Gastroesophageal sphincter (tissue), 4 donors: ENCODE data around the gene CSPG5. TPM values are rescaled to one million over a fixed set of nuclear protein-coding genes. Genes with fewer than 3 reads are reported as not detected.
A peak's percentile ranks its signal among the peaks of the same experiment; 100 is the strongest.

Source experiments
- ATAC-seq: fragments of 150-250 bp; one replicate; pipeline ENCODE4 v1.9.1; 2016; ENCODE audit warnings: mild to moderate bottlenecking, moderate library complexity
- H3K27ac ChIP-seq, 4 donors: fragments of 200-600 bp; sonication (generic) in 3 of 4; 1 replicate in 3 of 4; 2 replicates in 1 of 4; pipeline ENCODE4 v1.5.1; 2016 to 2019
- H3K27me3 ChIP-seq: fragments of 200-600 bp; sonication (generic); one replicate; pipeline ENCODE4 v1.5.1; 2019
- H3K36me3 ChIP-seq, 2 donors: fragments of 200-600 bp; sonication (generic); one replicate each; pipeline ENCODE4 v1.5.1; 2019; ENCODE audit warnings: control low read depth in 1 of 2
- H3K4me1 ChIP-seq, 3 donors: fragments of 200-600 bp; sonication (generic); 1 replicate in 2 of 3; 2 replicates in 1 of 3; pipeline ENCODE4 v1.5.1; 2016 to 2019; ENCODE audit warnings: control low read depth in 2 of 3
- H3K4me3 ChIP-seq, 2 donors: fragments of 200-600 bp; sonication (generic); one replicate each; pipeline ENCODE4 v1.5.1; 2019; ENCODE audit warnings: mild to moderate bottlenecking in 1 of 2, moderate library complexity in 1 of 2
- H3K9me3 ChIP-seq, 3 donors: fragments of 200-600 bp; sonication (generic); one replicate each; pipeline ENCODE4 v1.5.1; 2017 to 2019; ENCODE audit warnings: control low read depth in 2 of 3
- EP300 ChIP-seq: sonication (generic); formaldehyde crosslinking; IDR thresholded peaks from one replicate; pipeline ENCODE4 v1.6.1; 2017; ENCODE audit warnings: antibody characterized with exemption, mild to moderate bottlenecking
- POLR2A ChIP-seq, 2 donors: fragments of 450-650 bp; IDR thresholded peaks; one replicate each; pipeline ENCODE4 v1.6.1; 2017; ENCODE audit warnings: antibody characterized with exemption in 2 of 2, mild to moderate bottlenecking in 2 of 2, moderate library complexity in 1 of 2
- POLR2AphosphoS5 ChIP-seq: sonication (generic); formaldehyde crosslinking; IDR thresholded peaks from one replicate; pipeline ENCODE4 v1.6.1; 2017; ENCODE audit warnings: antibody characterized with exemption
- WGBS, 2 donors: methylation state at CpG; one replicate each; pipeline ENCODE4 v1.1.5; 2018; ENCODE audit warnings: low coverage in 1 of 2; 5-methylcytosine and 5-hydroxymethylcytosine counted together
- small RNA-seq, 4 donors: library from RNA; depleted of rRNA; stranded (forward); fragments of <200 nt; gene quantifications; one replicate each; pipeline ENCODE3, GENCODE V24; 2016
- total RNA-seq, 4 donors: library from RNA; depleted of rRNA; stranded (reverse); fragments of >200 nt; gene quantifications; one replicate each; pipeline ENCODE4 v1.1.0, GENCODE V29; 2016
- TF ChIP-seq, protein P1 (sequence below), 4 experiments: fragments of 200-600 bp in 2 of 4; fragments of 450-650 bp in 2 of 4; sonication (generic) in 1 of 4; IDR thresholded peaks; one replicate each; pipeline ENCODE4 v1.5.1; 2017 to 2019; ENCODE audit warnings: antibody characterized with exemption in 4 of 4, mild to moderate bottlenecking in 2 of 4, moderate library complexity in 2 of 4

CSPG5 gene
- total RNA-seq, 4 donors from 2014 or later, result 0.27 to 1.0 (median 0.30) TPM; not detected in 1

DNA sequence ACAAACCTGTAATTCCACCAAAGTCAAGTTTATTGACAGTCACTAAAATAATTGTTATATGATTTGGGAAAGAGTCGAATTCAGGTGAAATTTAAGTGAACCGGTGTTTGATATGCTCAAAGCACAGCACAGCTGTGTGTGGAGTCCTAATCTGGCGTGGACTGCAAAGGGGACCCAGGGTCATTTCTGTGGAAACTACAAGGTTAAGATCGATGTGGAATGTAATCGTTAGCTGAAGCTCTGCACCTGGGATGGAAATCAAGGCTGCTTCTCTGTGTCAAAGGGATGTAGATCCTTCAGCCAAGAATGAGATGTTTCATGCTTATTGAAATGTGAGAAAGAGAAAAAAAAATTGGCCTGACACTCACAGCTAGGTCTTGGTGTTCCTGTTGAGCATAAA is 63.6 kb downstream of the CSPG5 start:
- no peaks in the 10 kb centered on the region for H3K27me3 ChIP-seq
- TF ChIP-seq EP300, result no peak
- TF ChIP-seq, protein P1, sequence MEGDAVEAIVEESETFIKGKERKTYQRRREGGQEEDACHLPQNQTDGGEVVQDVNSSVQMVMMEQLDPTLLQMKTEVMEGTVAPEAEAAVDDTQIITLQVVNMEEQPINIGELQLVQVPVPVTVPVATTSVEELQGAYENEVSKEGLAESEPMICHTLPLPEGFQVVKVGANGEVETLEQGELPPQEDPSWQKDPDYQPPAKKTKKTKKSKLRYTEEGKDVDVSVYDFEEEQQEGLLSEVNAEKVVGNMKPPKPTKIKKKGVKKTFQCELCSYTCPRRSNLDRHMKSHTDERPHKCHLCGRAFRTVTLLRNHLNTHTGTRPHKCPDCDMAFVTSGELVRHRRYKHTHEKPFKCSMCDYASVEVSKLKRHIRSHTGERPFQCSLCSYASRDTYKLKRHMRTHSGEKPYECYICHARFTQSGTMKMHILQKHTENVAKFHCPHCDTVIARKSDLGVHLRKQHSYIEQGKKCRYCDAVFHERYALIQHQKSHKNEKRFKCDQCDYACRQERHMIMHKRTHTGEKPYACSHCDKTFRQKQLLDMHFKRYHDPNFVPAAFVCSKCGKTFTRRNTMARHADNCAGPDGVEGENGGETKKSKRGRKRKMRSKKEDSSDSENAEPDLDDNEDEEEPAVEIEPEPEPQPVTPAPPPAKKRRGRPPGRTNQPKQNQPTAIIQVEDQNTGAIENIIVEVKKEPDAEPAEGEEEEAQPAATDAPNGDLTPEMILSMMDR (IDR thresholded peaks at IDR 0.05), result no peak
- no peak for TF ChIP-seq POLR2A (IDR thresholded peaks at IDR 0.05)
- TF ChIP-seq POLR2AphosphoS5, result no peak
- H3K4me1 ChIP-seq, result peaks cover 0 to 24% (median 8%) of the 10 kb centered on the region in 3 donors
- H3K9me3 ChIP-seq, result no peaks in the 10 kb centered on the region
- no peak for ATAC-seq
- peaks cover 0 to 9% of the 10 kb centered on the region in 2 donors for H3K36me3 ChIP-seq
- no peak overlapping the region for H3K4me3 ChIP-seq
- 36 to 43% methylated on average over 5 of the region's 5 CpGs for WGBS, 2 donors
- H3K27ac ChIP-seq, result no peak overlapping the region

DNA sequence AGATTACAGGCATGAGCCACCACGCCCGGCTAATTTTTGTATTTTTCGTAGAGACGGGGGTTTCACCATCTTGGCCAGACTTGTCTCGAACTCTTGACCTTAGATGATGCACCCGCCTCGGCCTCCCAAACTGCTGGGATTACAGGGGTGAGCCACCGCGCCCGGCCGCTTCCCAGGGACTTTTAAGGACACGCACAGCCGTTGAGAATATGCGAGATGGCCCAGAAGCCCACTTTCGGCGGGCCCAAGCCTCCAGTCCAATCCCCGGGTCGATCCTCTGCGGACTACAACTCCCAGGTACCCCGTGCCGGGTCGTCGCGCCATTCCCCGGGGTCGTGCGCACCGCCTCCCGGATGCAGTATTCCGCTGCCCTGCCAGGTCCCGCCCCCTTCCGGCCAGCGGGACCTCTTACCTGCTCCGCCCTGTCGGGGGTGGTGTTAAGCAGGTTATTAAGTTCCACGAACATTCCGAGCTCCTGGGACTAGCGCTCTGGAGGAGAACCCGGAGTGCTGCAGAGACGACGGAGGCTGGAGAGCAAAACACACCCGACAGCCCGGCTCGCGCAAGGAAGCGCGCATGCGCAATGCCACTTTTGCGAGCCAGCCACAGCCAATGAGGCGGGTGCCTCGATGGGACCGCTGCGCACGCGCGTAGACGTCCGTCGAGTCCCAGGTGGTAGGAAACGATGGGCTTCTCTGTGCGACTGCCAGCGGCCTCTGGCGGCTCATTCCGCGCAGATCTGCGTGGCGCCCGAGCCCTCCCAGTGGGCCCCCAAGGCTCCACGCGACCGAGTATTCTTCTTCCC is 65.3 kb downstream of the CSPG5 start, which contains the start of gene ELP6:
Gene ELP6, minus strand, starts transcription at position 588 of the 805 bp plus-strand sequence. Its CDS starts 122 bp downstream, at position 466.
- 0% methylated on average over 3 to 8 of the region's 71 CpGs for WGBS, 2 donors
- peak; percentile 99 for ATAC-seq
- Histone ChIP-seq H3K27me3 (no peaks in the 10 kb centered on the region), H3K4me3 (peak within 1 kb of the TSS; percentile 66 to 76), H3K36me3 (peaks cover 0 to 27% of the 10 kb centered on the region in 2 donors), H3K9me3 (no peaks in the 10 kb centered on the region), H3K4me1 (peaks cover 0 to 24% (median 8%) of the 10 kb centered on the region in 3 donors), H3K27ac (peak within 1 kb of the TSS; percentile 60 to 98 (median 94))
- no peak for TF ChIP-seq EP300
- TF ChIP-seq, protein P1 (IDR thresholded peaks at IDR 0.05), result peak in 3 of 4 experiments; percentile 42 to 58 (median 58)
- TF ChIP-seq POLR2AphosphoS5, result peak; percentile 67
- peak; percentile 67 to 78 for TF ChIP-seq POLR2A (IDR thresholded peaks at IDR 0.05)

DNA sequence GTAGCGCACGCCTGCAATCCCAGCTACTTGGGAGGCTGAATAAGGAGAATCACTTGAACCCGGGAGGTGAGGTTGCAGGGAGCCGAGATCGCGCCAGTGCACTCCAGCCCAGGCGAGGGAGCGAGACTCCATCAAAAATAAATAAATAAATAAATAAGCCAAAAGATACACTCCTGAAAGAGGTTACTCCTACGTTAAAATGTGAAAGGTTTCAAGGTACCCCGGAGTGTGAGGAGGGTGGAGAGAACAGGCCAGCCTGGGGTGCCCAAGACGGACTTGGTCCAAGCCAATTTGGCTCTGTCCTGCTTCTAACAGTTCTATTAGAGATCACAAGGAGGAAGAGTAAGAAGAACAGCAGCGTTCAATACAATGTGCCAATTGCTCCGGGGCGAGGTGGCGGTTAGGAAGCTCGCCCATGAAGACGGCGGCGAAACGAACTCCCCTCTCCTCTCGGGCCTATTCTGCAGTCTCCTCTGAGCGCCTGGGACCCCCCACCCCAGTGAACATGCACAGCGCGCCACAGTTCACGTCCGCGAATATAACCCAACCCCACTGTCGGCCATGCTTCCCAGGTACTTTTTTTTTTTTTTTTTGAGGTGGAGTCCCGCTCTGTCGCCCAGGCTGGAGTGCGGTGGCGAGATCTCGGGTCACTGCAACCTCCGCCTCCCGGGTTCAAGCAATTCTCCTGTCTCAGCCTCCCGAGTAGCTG is 66.1 kb downstream of the CSPG5 start:
- WGBS, 2 donors, result 19 to 33% methylated on average over 3 to 35 of the region's 36 CpGs
- ATAC-seq, result no peak
- peak overlapping the region; percentile 60 to 98 (median 94) for H3K27ac ChIP-seq

More for the DNA sequence above, 66.1 kb downstream of the CSPG5 start:
- Histone ChIP-seq H3K27me3 (no peaks in the 10 kb centered on the region), H3K36me3 (peaks cover 0 to 34% of the 10 kb centered on the region in 2 donors), H3K9me3 (no peaks in the 10 kb centered on the region), H3K4me1 (peaks cover 0 to 24% (median 8%) of the 10 kb centered on the region in 3 donors), H3K4me3 (peak overlapping the region; percentile 66 to 76)
- TF ChIP-seq, protein P1 (IDR thresholded peaks at IDR 0.05), result no peak
- TF ChIP-seq POLR2AphosphoS5 (no peak), POLR2A (IDR thresholded peaks at IDR 0.05) (no peak), EP300 (no peak)

Small RNAs within 50 kb of the gene (small RNA-seq; reads per million reads assigned to genes)
- gene RN7SL870P, result 0 reads per million in 4 donors

Other genes starting within 250 kb of the CSPG5 start
- 10 to 100 TPM in 3 of 4 donors, 1 to 10 TPM in 1; 9.1 to 34.2 (median 19.5) TPM for gene PTPN23, start 197.8 kb downstream of the CSPG5 start, total RNA-seq
- 10 to 100 TPM; 58.8 to 93.5 (median 71.5) TPM for gene SCAP, start 102.9 kb downstream of the CSPG5 start, total RNA-seq
- gene ELP6, start 65.2 kb downstream of the CSPG5 start, total RNA-seq, result 10 to 100 TPM; 14.3 to 28.0 (median 20.4) TPM
- 10 to 100 TPM; 38.5 to 68.2 (median 49.1) TPM for gene SMARCC1, start 203.0 kb upstream of the CSPG5 start, total RNA-seq
- 10 to 100 TPM; 63.7 to 89.5 (median 65.4) TPM for gene DHX30, start 224.3 kb upstream of the CSPG5 start, total RNA-seq